Activated T-cell treated with anti-CD3 and anti-CD28 coated beads, Interleukin-2, amount 50 U/mL, for 72 hours (primary cell): ENCODE data around the gene RHBG. TPM values are rescaled to one million over a fixed set of nuclear protein-coding genes. Genes with fewer than 3 reads are reported as not detected.

Experiments used
- ATAC-seq, 2 donors: fragments of 150-1000 bp; cut with Tn5 transposase; replicated peaks in 1 of 2; 2 replicates each; pipeline ENCODE4 v1.10.0; 2021; ENCODE audit warnings: moderate library complexity in 2 of 2, mild to moderate bottlenecking in 1 of 2
- DNase-seq, 2 donors: peaks; one replicate each; pipeline ENCODE4 v3.0.0; 2021 to 2022; ENCODE audit warnings: mixed read lengths in 1 of 2
- H3K27ac Mint-ChIP-seq: one replicate; pipeline ENCODE4 v1.8.0; 2022; ENCODE audit warnings: mild to moderate bottlenecking, moderate library complexity, mixed read lengths
- H3K27me3 Mint-ChIP-seq: one replicate; pipeline ENCODE4 v1.8.0; 2022; ENCODE audit warnings: low read depth, mixed read lengths
- H3K36me3 Mint-ChIP-seq, 2 donors: one replicate each; pipeline ENCODE4 v1.8.0; 2022; ENCODE audit warnings: mixed read lengths in 2 of 2, mild to moderate bottlenecking in 1 of 2; ENCODE audit not compliant: insufficient read depth in 2 of 2
- H3K4me1 Mint-ChIP-seq: one replicate; pipeline ENCODE4 v1.8.0; 2022; ENCODE audit warnings: low read depth, mixed read lengths
- H3K4me3 Mint-ChIP-seq, 2 donors: one replicate each; pipeline ENCODE4 v1.8.0; 2022; ENCODE audit warnings: mild to moderate bottlenecking in 2 of 2, mixed read lengths in 2 of 2, moderate library complexity in 2 of 2
- H3K9me3 Mint-ChIP-seq, 2 donors: one replicate each; pipeline ENCODE4 v1.8.0; 2022; ENCODE audit warnings: mixed read lengths in 2 of 2
- total RNA-seq, 2 donors: library from RNA; stranded (reverse); gene quantifications; one replicate each; pipeline ENCODE4 v1.2.3, GENCODE V29; 2022

RHBG gene
- total RNA-seq, 2 donors from 2014 or later, result not detected

GRCh38 chr1:156422602-156423091, 53.6 kb downstream of the RHBG start:
- Mint-ChIP-seq H3K4me3 (no peak overlapping the region), H3K36me3 (peaks cover 0 to 3% of the 10 kb centered on the region in 2 donors), H3K4me1 (peaks cover 28% of the 10 kb centered on the region), H3K9me3 (no peaks in the 10 kb centered on the region), H3K27me3 (peaks cover 93% of the 10 kb centered on the region), H3K27ac (no peak overlapping the region)
- ATAC-seq (no peak), DNase-seq (no peak)

DNA sequence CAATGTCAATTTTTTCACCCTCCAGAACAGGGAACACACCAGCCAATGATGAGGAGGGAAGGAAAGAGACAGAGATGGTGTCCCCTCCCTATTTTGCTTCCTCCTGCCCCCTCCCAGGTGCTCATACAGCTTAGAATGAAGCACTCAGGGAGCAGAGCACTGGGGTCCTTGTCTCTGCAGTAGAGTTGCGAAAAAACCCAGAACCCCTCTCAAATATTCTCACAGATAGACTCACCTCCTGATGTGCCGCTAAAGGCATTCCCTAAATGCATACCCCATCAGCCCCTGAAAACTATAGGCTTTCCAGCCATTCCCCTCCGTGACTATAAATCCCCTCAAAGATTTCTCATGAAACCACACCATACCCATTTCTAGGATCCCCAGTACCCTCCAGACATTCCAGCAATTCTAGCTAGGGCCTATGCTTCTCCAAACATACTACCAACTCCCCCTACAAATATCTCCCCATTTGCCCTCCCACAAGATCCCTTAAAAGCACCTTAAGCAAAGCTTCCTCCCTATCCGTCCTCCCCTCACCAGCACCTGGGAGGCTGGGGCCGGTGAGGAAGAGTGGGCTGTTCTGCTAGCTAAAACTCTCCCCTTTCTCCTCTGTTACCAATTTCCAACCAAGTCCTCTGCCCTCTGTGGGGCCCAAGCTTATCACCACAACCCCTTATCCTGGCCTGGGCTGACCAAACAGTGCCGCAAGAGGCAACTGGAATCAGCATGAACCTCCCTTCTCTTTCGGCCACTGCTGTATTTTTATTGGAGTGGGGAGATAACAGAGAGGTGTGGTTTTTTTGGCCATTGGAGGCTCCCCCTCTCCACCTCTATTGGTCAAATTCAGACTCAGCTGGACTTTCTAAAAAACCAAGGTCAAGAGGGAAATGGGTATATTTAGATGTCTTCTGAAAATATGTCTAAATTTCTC, 54.7 kb downstream of the RHBG start:
- Mint-ChIP-seq H3K4me1 (peaks cover 24% of the 10 kb centered on the region), H3K9me3 (no peaks in the 10 kb centered on the region), H3K27ac (no peak overlapping the region), H3K36me3 (peaks cover 0 to 3% of the 10 kb centered on the region in 2 donors), H3K27me3 (peaks cover 93% of the 10 kb centered on the region), H3K4me3 (no peak overlapping the region)
- DNase-seq (no peak), ATAC-seq (no peak)

- H3K27me3 Mint-ChIP-seq, result peaks cover 93% of the 10 kb centered on the region
- H3K27ac Mint-ChIP-seq, result no peak overlapping the region
- peaks cover 21% of the 10 kb centered on the region for H3K4me1 Mint-ChIP-seq
- H3K36me3 Mint-ChIP-seq, result peaks cover 0 to 3% of the 10 kb centered on the region in 2 donors
- H3K4me3 Mint-ChIP-seq, result no peak overlapping the region
- no peak for DNase-seq
- ATAC-seq, result no peak
- no peaks in the 10 kb centered on the region for H3K9me3 Mint-ChIP-seq
These were observed 55.9 kb downstream of the RHBG start for GRCh38 chr1:156424806-156425432.

DNA sequence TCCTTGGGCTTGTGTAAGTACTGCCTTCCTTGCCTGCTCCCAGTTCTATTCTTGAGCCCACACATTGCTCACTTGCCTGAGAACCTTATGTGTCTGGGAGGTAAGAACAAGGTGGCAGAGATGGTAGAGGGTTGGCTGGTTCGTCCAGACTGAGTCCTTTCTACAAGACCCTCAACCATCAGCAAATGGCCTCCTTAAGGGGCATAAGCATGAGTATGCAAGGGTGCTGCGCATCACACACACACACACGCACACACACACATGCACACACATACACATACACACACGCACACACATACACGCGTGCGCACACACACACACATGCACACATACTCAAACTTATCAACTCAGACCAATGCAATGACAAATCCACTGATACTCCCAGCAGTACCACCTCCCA, 56.9 kb downstream of the RHBG start:
- H3K4me3 Mint-ChIP-seq, result no peak overlapping the region
- no peaks in the 10 kb centered on the region for H3K9me3 Mint-ChIP-seq
- ATAC-seq, result no peak
- no peak for DNase-seq
- H3K36me3 Mint-ChIP-seq, result no peaks in the 10 kb centered on the region
- H3K4me1 Mint-ChIP-seq, result peaks cover 13% of the 10 kb centered on the region
- H3K27ac Mint-ChIP-seq, result no peak overlapping the region
- H3K27me3 Mint-ChIP-seq, result peaks cover 93% of the 10 kb centered on the region

DNA sequence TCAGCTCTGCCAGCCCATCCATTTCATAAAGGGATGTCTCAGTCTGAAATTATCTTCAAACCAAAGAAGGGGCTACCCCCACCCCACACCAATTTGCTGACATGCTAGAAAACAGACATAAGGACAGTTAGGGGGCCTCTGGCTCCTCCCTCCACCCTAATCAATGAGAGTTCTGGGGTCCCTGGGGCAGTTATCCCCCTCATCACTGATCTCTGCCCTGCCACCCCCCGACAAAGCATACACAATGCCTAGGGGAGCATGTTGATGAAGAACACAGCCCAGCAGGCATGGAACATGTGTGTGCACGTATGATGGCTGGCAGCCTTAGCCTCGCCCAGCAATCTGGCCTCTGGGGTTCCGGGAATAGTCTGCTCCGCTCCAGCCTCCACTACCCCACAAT, 58.9 kb downstream of the RHBG start:
- DNase-seq, result no peak
- peaks cover 4% of the 10 kb centered on the region for H3K4me1 Mint-ChIP-seq
- H3K36me3 Mint-ChIP-seq, result no peaks in the 10 kb centered on the region
- H3K4me3 Mint-ChIP-seq, result no peak overlapping the region
- no peaks in the 10 kb centered on the region for H3K9me3 Mint-ChIP-seq
- no peak overlapping the region for H3K27ac Mint-ChIP-seq
- ATAC-seq, result no peak
- H3K27me3 Mint-ChIP-seq, result peaks cover 99% of the 10 kb centered on the region

GRCh38 chr1:156428746-156429288, 59.8 kb downstream of the RHBG start:
- ATAC-seq (no peak), DNase-seq (no peak)
- peaks cover 7% of the 10 kb centered on the region for H3K4me1 Mint-ChIP-seq
- no peak overlapping the region for H3K27ac Mint-ChIP-seq
- H3K9me3 Mint-ChIP-seq, result no peaks in the 10 kb centered on the region
- no peaks in the 10 kb centered on the region for H3K36me3 Mint-ChIP-seq
- H3K27me3 Mint-ChIP-seq, result peaks cover 99% of the 10 kb centered on the region
- H3K4me3 Mint-ChIP-seq, result no peak overlapping the region

- Mint-ChIP-seq H3K27me3 (peaks cover 99% of the 10 kb centered on the region), H3K4me1 (peaks cover 11% of the 10 kb centered on the region), H3K36me3 (no peaks in the 10 kb centered on the region), H3K4me3 (no peak overlapping the region), H3K9me3 (no peaks in the 10 kb centered on the region), H3K27ac (no peak overlapping the region)
- ATAC-seq (no peak), DNase-seq (no peak)
These were observed 60.5 kb downstream of the RHBG start for GRCh38 chr1:156429313-156430060.

GRCh38 chr1:156430303-156430702, 61.3 kb downstream of the RHBG start:
- DNase-seq (no peak), ATAC-seq (no peak)
- Mint-ChIP-seq H3K27me3 (peaks cover 99% of the 10 kb centered on the region), H3K4me1 (peaks cover 16% of the 10 kb centered on the region), H3K9me3 (no peaks in the 10 kb centered on the region), H3K27ac (no peak overlapping the region), H3K4me3 (no peak overlapping the region), H3K36me3 (peaks cover 0 to 2% of the 10 kb centered on the region in 2 donors)

DNA sequence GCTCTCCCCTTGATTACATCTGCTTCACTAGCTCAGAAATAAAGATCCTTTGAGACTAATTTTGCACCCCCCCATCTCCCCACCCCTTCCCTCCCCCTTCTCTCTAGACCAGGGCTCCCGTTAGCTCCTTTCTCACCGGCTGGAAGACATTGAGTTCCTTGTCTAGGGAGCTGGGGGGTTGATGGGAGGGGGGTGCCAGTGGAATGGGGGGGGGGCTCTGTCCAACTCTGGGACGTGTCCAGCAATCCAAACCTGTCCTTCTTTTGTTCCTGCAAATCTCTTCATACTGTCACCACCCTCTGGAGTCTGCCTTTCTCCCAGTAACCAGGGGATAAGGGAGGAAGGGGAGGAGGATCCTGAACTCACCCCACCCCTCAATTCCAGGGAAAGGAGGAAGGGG, 61.9 kb downstream of the RHBG start:
- Mint-ChIP-seq H3K27ac (no peak overlapping the region), H3K9me3 (no peaks in the 10 kb centered on the region), H3K4me1 (peaks cover 22% of the 10 kb centered on the region), H3K4me3 (no peak overlapping the region), H3K36me3 (peaks cover 2 to 4% of the 10 kb centered on the region in 2 donors), H3K27me3 (peaks cover 100% of the 10 kb centered on the region)
- DNase-seq, result no peak
- no peak for ATAC-seq

- Mint-ChIP-seq H3K27ac (no peak overlapping the region), H3K27me3 (peaks cover 99% of the 10 kb centered on the region), H3K36me3 (peaks cover 2 to 4% of the 10 kb centered on the region in 2 donors), H3K4me3 (no peak overlapping the region), H3K9me3 (no peaks in the 10 kb centered on the region), H3K4me1 (peaks cover 23% of the 10 kb centered on the region)
- ATAC-seq, result no peak
- DNase-seq, result no peak
These were observed 62.4 kb downstream of the RHBG start for GRCh38 chr1:156431366-156431765.

DNA sequence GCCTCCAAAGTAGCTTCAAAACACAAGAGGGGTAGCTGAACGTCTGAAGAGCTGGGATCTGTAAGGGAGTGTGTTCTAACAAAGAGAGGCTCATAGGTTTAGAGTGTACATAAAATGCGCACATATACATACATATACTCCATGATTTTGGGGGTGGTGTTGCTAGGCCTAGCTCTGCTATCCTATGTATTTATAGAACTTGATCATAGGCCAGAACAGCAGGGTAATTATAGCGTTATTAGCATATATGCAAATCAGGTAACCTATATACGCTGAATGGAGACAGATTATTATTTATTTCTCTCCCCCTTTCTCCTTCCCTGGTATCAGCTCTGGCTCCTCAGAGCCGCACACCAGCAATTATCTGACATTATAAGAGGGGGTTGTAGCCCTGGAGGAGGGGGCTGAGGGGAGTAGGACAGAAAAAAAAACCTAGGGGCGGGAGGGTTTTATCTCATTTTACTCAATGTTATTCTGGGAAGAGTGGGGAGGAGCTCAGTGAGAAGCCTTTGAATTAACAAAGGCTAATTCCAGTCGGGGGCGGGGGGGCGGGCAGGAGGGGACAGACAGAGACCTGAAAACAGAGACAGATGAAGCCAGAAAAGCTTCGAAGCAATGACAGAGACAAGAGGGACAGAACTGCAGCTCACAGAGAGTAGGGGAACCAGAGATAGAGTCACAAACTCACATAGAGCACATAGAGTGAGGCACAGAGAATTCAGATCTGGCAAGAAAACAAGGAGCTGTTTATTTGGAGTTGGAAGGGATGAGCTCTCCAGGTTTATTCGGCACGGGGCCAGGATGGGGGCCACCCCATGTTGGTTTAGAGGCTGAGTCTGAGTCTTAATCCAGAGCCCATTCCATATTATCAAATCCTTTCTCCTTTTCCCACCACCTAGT, 63.0 kb downstream of the RHBG start:
- Mint-ChIP-seq H3K4me1 (peaks cover 28% of the 10 kb centered on the region), H3K36me3 (peaks cover 2 to 6% of the 10 kb centered on the region in 2 donors), H3K4me3 (no peak overlapping the region), H3K27me3 (peaks cover 99% of the 10 kb centered on the region), H3K27ac (no peak overlapping the region), H3K9me3 (no peaks in the 10 kb centered on the region)
- no peak for DNase-seq
- ATAC-seq, result no peak

DNA sequence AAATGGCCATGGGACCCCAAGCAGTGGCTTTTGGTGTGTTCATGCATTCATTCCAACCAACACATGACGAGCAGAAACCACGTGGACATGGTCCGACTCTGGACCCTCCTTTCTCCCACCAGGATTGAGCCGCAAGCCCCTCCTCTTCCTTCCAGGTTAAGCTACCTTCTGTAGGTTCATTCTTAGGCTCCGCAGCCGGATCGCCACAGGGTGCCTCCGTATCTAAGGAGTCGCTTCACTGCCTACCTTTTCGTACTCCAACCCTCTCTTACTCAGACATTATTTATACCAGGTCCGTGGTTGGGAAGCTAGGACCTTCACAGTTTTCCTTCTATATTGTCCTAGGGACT, 63.6 kb downstream of the RHBG start:
- no peak overlapping the region for H3K27ac Mint-ChIP-seq
- no peak for ATAC-seq
- no peak for DNase-seq
- peaks cover 33% of the 10 kb centered on the region for H3K4me1 Mint-ChIP-seq
- H3K4me3 Mint-ChIP-seq, result no peak overlapping the region
- peaks cover 99% of the 10 kb centered on the region for H3K27me3 Mint-ChIP-seq
- H3K9me3 Mint-ChIP-seq, result no peaks in the 10 kb centered on the region
- H3K36me3 Mint-ChIP-seq, result peaks cover 2 to 6% of the 10 kb centered on the region in 2 donors
